A549 (cell line): ENCODE results near the gene TTN. TPM values are rescaled to one million over a fixed set of nuclear protein-coding genes. Genes with fewer than 3 reads are reported as not detected.
A peak's percentile ranks its signal among the peaks of the same experiment; 100 is the strongest.

Experiments used
- ATAC-seq, 2 experiments: fragments of 200-7000 bp in 1 of 2; fragments of >200 bp in 1 of 2; cut with Nextera tagmentation in 1 of 2; cut with Tn5 transposase in 1 of 2; 3 replicates each; pipeline versions ENCODE4 v1.8.0 to v1.9.1; 2018 to 2020; ENCODE audit warnings: mild to moderate bottlenecking in 1 of 2, moderate library complexity in 1 of 2
- CTCF ChIA-PET: fragments of 300-600 bp; sonication (Branson Sonifier 250); formaldehyde crosslinking; extraction: SDS; loops from one replicate; lab custom pipeline; 2021; ENCODE audit warnings: antibody characterized with exemption, inconsistent platforms; lab: Yijun Ruan, JAX
- POLR2A ChIA-PET: fragments of 350-600 bp; formaldehyde crosslinking; extraction: SDS; loops from one replicate; lab custom pipeline; 2021; ENCODE audit warnings: antibody characterized with exemption, inconsistent platforms; lab: Yijun Ruan, JAX
- DNase-seq, 2 experiments: peaks; one replicate each; pipeline versions ENCODE4 v3.0.0 to v3.0.0-alpha.2; 2011 to 2016; ENCODE audit warnings: low read depth in 1 of 2, low spot score in 1 of 2
- FAIRE-seq: peaks from 2 replicates; lab custom pipeline; 2011; peaks lifted over from hg19 to GRCh38; lab: Jason Lieb, UNC
- H3K27ac ChIP-seq, 2 experiments: fragments of >200 bp; sonication (Bioruptor Twin); formaldehyde crosslinking; 3 replicates each; pipeline ENCODE4 v1.5.1; 2016 to 2017
- H3K4me1 ChIP-seq: fragments of >200 bp; sonication (Bioruptor Twin); formaldehyde crosslinking; 3 replicates; pipeline ENCODE4 v1.6.1; 2016
- H3K4me2 ChIP-seq: fragments of >200 bp; sonication (Bioruptor Twin); formaldehyde crosslinking; 3 replicates; pipeline ENCODE4 v1.6.1; 2016
- H3K4me3 ChIP-seq: fragments of >200 bp; sonication (Bioruptor Twin); formaldehyde crosslinking; 3 replicates; pipeline ENCODE4 v1.5.1; 2016
- H3K9me3 ChIP-seq: fragments of >200 bp; sonication (Bioruptor Twin); formaldehyde crosslinking; 3 replicates; pipeline ENCODE4 v1.6.1; 2016
- CBX8 ChIP-seq: fragments of 200-600 bp; sonication (generic); IDR thresholded peaks from 2 replicates; pipeline ENCODE4 v1.6.1; 2016
- CHD2 ChIP-seq: fragments of 150-350 bp; IDR thresholded peaks from 2 replicates; pipeline ENCODE4 v1.6.1; 2014; ENCODE audit warnings: low read length; ENCODE audit not compliant: partially characterized antibody
- EHMT2 ChIP-seq: fragments of 200-600 bp; sonication (generic); IDR thresholded peaks from 2 replicates; pipeline ENCODE4 v1.6.1; 2016; ENCODE audit warnings: antibody characterized with exemption, low read depth, mild to moderate bottlenecking, moderate library complexity
- ESRRA ChIP-seq: fragments of 150-350 bp; IDR thresholded peaks from 2 replicates; pipeline ENCODE4 v1.6.1; 2014; ENCODE audit warnings: mild to moderate bottlenecking, low read length, borderline replicate concordance
- FOSL2 ChIP-seq, 2 experiments: fragments of 450-650 bp in 1 of 2; fragments of >200 bp in 1 of 2; sonication (Bioruptor Twin) in 1 of 2; formaldehyde crosslinking; IDR thresholded peaks; 2 replicates each; pipeline versions ENCODE4 v1.5.0 to v1.6.1; 2016 to 2020; ENCODE audit warnings: mild to moderate bottlenecking in 1 of 2, moderate library complexity in 1 of 2
- FOXS1 ChIP-seq: fragments of 250-450 bp; sonication (Bioruptor Pico); IDR thresholded peaks from 2 replicates; pipeline ENCODE4 v1.5.0; 2020; ENCODE audit warnings: mild to moderate bottlenecking, moderate library complexity
- JUN ChIP-seq, 2 experiments: fragments of >200 bp; sonication (Bioruptor Twin); formaldehyde crosslinking; IDR thresholded peaks; 2 replicates in 1 of 2; 3 replicates in 1 of 2; pipeline ENCODE4 v1.6.1; 2016 to 2017
- KDM1A ChIP-seq: fragments of 200-600 bp; sonication (generic); IDR thresholded peaks from 2 replicates; pipeline ENCODE4 v1.6.1; 2016; ENCODE audit warnings: low read depth, mild to moderate bottlenecking
- KDM5A ChIP-seq: fragments of 200-600 bp; sonication (generic); IDR thresholded peaks from 2 replicates; pipeline ENCODE4 v1.6.1; 2016; ENCODE audit warnings: antibody characterized with exemption, mild to moderate bottlenecking
- MAFK ChIP-seq: fragments of 450-650 bp; IDR thresholded peaks from 2 replicates; pipeline ENCODE4 v1.6.1; 2014; ENCODE audit not compliant: partially characterized antibody
- MAZ ChIP-seq: fragments of 150-350 bp; IDR thresholded peaks from 2 replicates; pipeline ENCODE4 v1.6.1; 2014; ENCODE audit warnings: antibody characterized with exemption, low read depth, low read length, borderline replicate concordance
- NR3C1 ChIP-seq: fragments of >200 bp; sonication (Bioruptor Twin); formaldehyde crosslinking; IDR thresholded peaks from 3 replicates; pipeline ENCODE4 v1.6.1; 2017
- PHF8 ChIP-seq: fragments of 200-600 bp; sonication (generic); IDR thresholded peaks from 2 replicates; pipeline ENCODE4 v1.6.1; 2016; ENCODE audit warnings: low read depth, mild to moderate bottlenecking, antibody characterized with exemption, moderate library complexity, borderline replicate concordance
- POLR2A ChIP-seq: IDR thresholded peaks from 2 replicates; pipeline ENCODE4 v1.6.1; 2012; ENCODE audit warnings: mild to moderate bottlenecking, low read length
- POLR2AphosphoS2 ChIP-seq: conservative IDR thresholded peaks from 2 replicates; pipeline ENCODE4 v1.6.1; 2012; ENCODE audit warnings: low read length, improper control_type of control experiment, inconsistent platforms
- RFX5 ChIP-seq: fragments of 450-650 bp; IDR thresholded peaks from 2 replicates; pipeline ENCODE4 v1.7.1; 2014; ENCODE audit warnings: antibody characterized with exemption, mild to moderate bottlenecking, moderate library complexity
- TP53 ChIP-seq: fragments of 250-450 bp; sonication (Bioruptor Pico); IDR thresholded peaks from 2 replicates; pipeline ENCODE4 v1.5.0; 2021; ENCODE audit warnings: mild to moderate bottlenecking, moderate library complexity
- ZNF302 ChIP-seq: fragments of 250-450 bp; sonication (Bioruptor Pico); IDR thresholded peaks from 2 replicates; pipeline ENCODE4 v1.9.0; 2021; ENCODE audit warnings: inconsistent platforms, mild to moderate bottlenecking, moderate library complexity
- whole genome bisulfite sequencing: methylation state at CpG from one replicate; pipeline ENCODE4 v1.1.6; 2017; ENCODE audit errors: missing lambda C conversion rate; 5-methylcytosine and 5-hydroxymethylcytosine counted together
- polyA plus RNA-seq, 4 experiments: library from polyadenylated mRNA; depleted of rRNA in 3 of 4; stranded (reverse); fragments of >200 nt; fragmentation: RNase III in 1 of 4; extraction: RNeasy Plus Mini Kit Qiagen cat#74134 plus additional on column Dnase treatment in 1 of 4; gene quantifications; 2 replicates in 3 of 4; 3 replicates in 1 of 4; pipeline ENCODE4 v1.2.3, GENCODE V29; 2011 to 2017
- TF ChIP-seq, protein P1 (sequence below): IDR thresholded peaks from 2 replicates; pipeline ENCODE4 v1.6.1; 2012; ENCODE audit warnings: low read depth, borderline replicate concordance
- TF ChIP-seq, protein P2 (sequence below): fragments of >200 bp; sonication (Bioruptor Twin); formaldehyde crosslinking; IDR thresholded peaks from 3 replicates; pipeline ENCODE4 v1.6.1; 2016
- TF ChIP-seq, protein P3 (sequence below): IDR thresholded peaks from 2 replicates; pipeline ENCODE4 v1.6.1; 2012
- TF ChIP-seq, protein P4 (sequence below): fragments of 200-600 bp; sonication (generic); IDR thresholded peaks from 2 replicates; pipeline ENCODE4 v1.6.1; 2016; ENCODE audit warnings: antibody characterized with exemption, mild to moderate bottlenecking, moderate library complexity

Gene TTN
- polyA plus RNA-seq, 2 of the 4 experiments (the other 2 are of a cell fraction): under 0.01 TPM; not detected in 1

DNA sequence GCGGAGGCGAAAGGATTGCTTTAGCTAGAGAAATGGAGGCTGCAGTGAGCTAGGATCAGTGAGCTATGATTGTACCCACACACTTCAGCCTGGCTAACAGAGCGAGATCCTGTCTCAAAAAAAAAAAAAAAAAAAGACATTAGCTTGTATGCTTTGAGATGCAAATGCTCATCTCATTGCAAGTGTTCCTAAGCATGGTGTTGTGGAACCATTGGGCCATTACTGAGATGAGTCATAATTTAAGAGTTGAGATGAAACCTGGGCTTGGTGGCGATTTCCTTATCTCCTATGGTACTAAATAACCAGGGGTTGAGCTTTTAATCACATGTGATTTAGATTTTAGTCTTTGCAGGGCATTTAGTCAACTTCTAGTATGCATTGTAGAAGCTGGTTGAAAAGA lies 324.8 kb downstream of the TTN start:
- DNase-seq (no peak), ATAC-seq (no peak), FAIRE-seq (no peak)
- peaks cover 49% of the 10 kb centered on the region for H3K4me1 ChIP-seq
- peak overlapping the region; percentile 90 for H3K4me2 ChIP-seq
- H3K4me3 ChIP-seq: no peak overlapping the region
- H3K27ac ChIP-seq: no peak overlapping the region
- ChIA-PET POLR2A (interaction anchor here (0.6 to 1.7 kb wide), 3 partner anchors 18 to 1585 kb away, joined by 4 to 6 read pairs (median 5); partner anchors contain the start of genes PJVK and PRKRA), CTCF (interaction anchor here (0.6 to 0.7 kb wide), 4 partner anchors 13 to 65 kb away, joined by 3 read pairs; no protein-coding TSS in a partner anchor)
- no peaks in the 10 kb centered on the region for H3K9me3 ChIP-seq
- TF ChIP-seq, protein P1, sequence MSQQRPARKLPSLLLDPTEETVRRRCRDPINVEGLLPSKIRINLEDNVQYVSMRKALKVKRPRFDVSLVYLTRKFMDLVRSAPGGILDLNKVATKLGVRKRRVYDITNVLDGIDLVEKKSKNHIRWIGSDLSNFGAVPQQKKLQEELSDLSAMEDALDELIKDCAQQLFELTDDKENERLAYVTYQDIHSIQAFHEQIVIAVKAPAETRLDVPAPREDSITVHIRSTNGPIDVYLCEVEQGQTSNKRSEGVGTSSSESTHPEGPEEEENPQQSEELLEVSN: no peak
- TF ChIP-seq ESRRA: no peak
- no peak for TF ChIP-seq MAZ
- TF ChIP-seq FOXS1 (CRISPR knock-in tag): no peak
- TF ChIP-seq MAFK: no peak
- TF ChIP-seq FOSL2 (IDR thresholded peaks at IDR 0.05): no peak
- peak; percentile 62 for TF ChIP-seq FOSL2 (CRISPR knock-in tag; IDR thresholded peaks at IDR 0.05)
- no peak for TF ChIP-seq POLR2AphosphoS2
- no peak for TF ChIP-seq KDM5A
- TF ChIP-seq KDM1A: no peak
- WGBS: 95% methylated on average over 4 of the region's 4 CpGs

DNA sequence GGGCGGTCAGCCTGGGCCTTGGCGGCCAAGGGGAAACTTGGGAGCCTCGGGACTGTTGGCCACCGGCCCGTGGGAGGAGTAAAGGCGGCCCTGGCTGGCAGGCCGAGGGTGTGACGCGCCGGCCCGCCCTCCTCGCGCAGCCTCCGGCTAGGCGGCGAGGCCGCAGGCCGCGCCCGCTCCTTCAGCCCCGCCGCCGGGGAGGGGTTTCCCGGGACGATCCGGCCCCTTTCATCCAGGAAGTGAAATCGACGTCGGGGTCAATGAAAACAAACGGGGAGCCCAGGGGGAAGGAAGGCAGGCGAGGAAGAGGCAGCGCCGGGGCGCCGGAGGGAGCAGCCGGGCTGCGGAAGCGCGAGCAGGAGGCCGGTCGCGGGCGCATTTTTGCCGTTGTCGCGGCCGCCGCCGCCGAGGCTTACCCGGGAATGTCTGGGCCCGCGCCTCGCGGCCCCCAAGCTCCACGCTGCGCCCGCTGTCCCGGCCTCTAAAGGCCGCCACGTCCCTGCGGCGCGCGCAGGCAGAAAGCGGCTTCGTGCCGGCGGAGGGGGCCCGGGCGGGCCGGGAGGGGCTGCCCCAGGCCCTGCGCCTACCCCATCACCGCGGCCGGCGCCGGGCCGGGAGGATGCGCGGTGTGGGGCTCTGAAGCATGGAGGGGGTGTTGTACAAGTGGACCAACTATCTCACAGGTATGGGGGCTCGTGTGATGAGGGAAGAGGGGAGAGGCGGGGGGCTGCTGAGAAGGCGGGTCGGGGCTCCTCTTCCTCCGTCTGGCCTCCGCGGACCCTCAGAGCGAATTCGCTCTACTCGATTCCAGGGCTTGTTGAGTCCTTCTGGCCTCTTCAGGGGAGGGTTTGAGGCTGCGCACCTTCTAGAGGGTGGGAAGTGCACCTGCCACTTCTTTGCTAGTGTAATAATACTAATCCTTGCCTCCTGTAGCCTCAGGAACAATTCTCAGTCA lies 326.7 kb downstream of the TTN start, which contains the start of gene PLEKHA3:
Gene PLEKHA3 (plus strand): TSS at position 231 of the 955 bp plus-strand sequence. CDS start 413 bp downstream, at position 644.
- Histone ChIP-seq H3K4me1 (peaks cover 55% of the 10 kb centered on the region), H3K4me2 (peak within 1 kb of the TSS; percentile 90), H3K27ac (peak within 1 kb of the TSS; percentile 80 to 92), H3K9me3 (no peaks in the 10 kb centered on the region), H3K4me3 (peak within 1 kb of the TSS; percentile 68)
- POLR2A ChIA-PET: interaction anchor here (0.6 to 4.1 kb wide), 5 partner anchors 9 to 29 kb away, joined by 3 to 35 read pairs (median 3); partner anchors contain the start of genes PJVK and PRKRA
- FAIRE-seq: no peak
- CTCF ChIA-PET: interaction anchor here (1.1 to 2.0 kb wide), 8 partner anchors 9 to 83 kb away, joined by 3 to 8 read pairs (median 4); no protein-coding TSS in a partner anchor
- TF ChIP-seq POLR2A (peak; percentile 37), NR3C1 (no peak), JUN (IDR thresholded peaks at IDR 0.05) (peak; percentile 53 to 73; a peak in 3 of 5 replicates), CHD2 (no peak), EHMT2 (no peak), TP53 (CRISPR knock-in tag) (no peak), PHF8 (peak; percentile 92), ZNF302 (no peak), CBX8 (no peak), RFX5 (no peak)
- TF ChIP-seq, protein P2, sequence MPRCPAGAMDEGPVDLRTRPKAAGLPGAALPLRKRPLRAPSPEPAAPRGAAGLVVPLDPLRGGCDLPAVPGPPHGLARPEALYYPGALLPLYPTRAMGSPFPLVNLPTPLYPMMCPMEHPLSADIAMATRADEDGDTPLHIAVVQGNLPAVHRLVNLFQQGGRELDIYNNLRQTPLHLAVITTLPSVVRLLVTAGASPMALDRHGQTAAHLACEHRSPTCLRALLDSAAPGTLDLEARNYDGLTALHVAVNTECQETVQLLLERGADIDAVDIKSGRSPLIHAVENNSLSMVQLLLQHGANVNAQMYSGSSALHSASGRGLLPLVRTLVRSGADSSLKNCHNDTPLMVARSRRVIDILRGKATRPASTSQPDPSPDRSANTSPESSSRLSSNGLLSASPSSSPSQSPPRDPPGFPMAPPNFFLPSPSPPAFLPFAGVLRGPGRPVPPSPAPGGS: 0 out of 3 replicates have a peak, but pooled peaks have one; percentile 69
- TF ChIP-seq, protein P3, sequence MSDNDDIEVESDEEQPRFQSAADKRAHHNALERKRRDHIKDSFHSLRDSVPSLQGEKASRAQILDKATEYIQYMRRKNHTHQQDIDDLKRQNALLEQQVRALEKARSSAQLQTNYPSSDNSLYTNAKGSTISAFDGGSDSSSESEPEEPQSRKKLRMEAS: peak; percentile 53
- TF ChIP-seq, protein P4, sequence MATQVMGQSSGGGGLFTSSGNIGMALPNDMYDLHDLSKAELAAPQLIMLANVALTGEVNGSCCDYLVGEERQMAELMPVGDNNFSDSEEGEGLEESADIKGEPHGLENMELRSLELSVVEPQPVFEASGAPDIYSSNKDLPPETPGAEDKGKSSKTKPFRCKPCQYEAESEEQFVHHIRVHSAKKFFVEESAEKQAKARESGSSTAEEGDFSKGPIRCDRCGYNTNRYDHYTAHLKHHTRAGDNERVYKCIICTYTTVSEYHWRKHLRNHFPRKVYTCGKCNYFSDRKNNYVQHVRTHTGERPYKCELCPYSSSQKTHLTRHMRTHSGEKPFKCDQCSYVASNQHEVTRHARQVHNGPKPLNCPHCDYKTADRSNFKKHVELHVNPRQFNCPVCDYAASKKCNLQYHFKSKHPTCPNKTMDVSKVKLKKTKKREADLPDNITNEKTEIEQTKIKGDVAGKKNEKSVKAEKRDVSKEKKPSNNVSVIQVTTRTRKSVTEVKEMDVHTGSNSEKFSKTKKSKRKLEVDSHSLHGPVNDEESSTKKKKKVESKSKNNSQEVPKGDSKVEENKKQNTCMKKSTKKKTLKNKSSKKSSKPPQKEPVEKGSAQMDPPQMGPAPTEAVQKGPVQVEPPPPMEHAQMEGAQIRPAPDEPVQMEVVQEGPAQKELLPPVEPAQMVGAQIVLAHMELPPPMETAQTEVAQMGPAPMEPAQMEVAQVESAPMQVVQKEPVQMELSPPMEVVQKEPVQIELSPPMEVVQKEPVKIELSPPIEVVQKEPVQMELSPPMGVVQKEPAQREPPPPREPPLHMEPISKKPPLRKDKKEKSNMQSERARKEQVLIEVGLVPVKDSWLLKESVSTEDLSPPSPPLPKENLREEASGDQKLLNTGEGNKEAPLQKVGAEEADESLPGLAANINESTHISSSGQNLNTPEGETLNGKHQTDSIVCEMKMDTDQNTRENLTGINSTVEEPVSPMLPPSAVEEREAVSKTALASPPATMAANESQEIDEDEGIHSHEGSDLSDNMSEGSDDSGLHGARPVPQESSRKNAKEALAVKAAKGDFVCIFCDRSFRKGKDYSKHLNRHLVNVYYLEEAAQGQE: no peak
- 2% methylated on average over 30 of the region's 92 CpGs for WGBS
- ATAC-seq: peak; percentile 83 to 89
- DNase-seq: peak; percentile 88 to 96
